DND-41 (cell line): ENCODE data around the gene FAN1.

Experiments used
- CTCF ChIP-seq: IDR thresholded peaks from 2 replicates; pipeline ENCODE4 v1.5.1; 2012; ENCODE audit warnings: borderline replicate concordance, low read length, moderate library complexity, mild to moderate bottlenecking; ENCODE audit not compliant: poor library complexity, severe bottlenecking; ENCODE audit errors: extremely low read depth
- EZH2 ChIP-seq: IDR thresholded peaks from 3 replicates; pipeline ENCODE4 v1.6.1; 2012; ENCODE audit warnings: borderline replicate concordance, low read depth, mild to moderate bottlenecking, moderate library complexity, low read length, inconsistent platforms; ENCODE audit not compliant: severe bottlenecking

GRCh38 chr15:30954674-30955073, 51.0 kb downstream of the FAN1 start:
- TF ChIP-seq CTCF (no peak), EZH2 (no peak)
